PFSK-1 (cell line): ENCODE data around the gene TYK2.

Experiments
- POLR2AphosphoS5 ChIP-seq: IDR thresholded peaks from 2 replicates; pipeline ENCODE4 v1.6.1; 2012; ENCODE audit warnings: low read depth, mild to moderate bottlenecking, control low read depth, low read length, moderate library complexity
- TAF1 ChIP-seq: IDR thresholded peaks from 2 replicates; pipeline ENCODE4 v1.6.1; 2012; ENCODE audit warnings: low read length, control low read depth, borderline replicate concordance; ENCODE audit not compliant: insufficient read depth
- TF ChIP-seq, protein P1 (sequence below), 2 experiments: IDR thresholded peaks; 2 replicates each; pipeline versions ENCODE4 v1.6.1 to v1.8.0; 2011 to 2012; ENCODE audit warnings: low read depth in 2 of 2, low read length in 2 of 2, control low read depth in 1 of 2, inconsistent platforms in 1 of 2, mild to moderate bottlenecking in 1 of 2, moderate library complexity in 1 of 2; ENCODE audit not compliant: insufficient read depth in 1 of 2

DNA sequence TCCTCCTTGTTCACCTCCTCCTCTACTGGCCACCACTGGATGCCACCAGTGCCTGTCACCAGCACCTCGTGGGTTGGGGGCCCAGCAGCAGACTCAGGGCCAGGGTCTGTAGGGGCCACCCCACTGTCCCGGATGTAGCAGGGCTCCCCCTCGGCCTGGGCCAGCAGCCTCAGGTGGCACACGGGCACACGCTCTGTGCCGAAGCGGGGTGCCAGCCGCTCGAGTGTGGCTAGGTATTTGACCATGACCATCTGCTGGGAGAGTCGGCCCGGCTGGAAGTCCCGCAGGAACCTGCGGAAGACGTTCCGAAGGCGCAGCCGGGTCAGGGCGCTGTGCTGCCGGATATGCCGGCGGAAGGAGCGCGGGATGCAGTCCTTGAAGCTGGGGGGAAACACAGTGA, 14.9 kb downstream of the TYK2 start:
- TF ChIP-seq POLR2AphosphoS5, result no peak
- TF ChIP-seq, protein P1, sequence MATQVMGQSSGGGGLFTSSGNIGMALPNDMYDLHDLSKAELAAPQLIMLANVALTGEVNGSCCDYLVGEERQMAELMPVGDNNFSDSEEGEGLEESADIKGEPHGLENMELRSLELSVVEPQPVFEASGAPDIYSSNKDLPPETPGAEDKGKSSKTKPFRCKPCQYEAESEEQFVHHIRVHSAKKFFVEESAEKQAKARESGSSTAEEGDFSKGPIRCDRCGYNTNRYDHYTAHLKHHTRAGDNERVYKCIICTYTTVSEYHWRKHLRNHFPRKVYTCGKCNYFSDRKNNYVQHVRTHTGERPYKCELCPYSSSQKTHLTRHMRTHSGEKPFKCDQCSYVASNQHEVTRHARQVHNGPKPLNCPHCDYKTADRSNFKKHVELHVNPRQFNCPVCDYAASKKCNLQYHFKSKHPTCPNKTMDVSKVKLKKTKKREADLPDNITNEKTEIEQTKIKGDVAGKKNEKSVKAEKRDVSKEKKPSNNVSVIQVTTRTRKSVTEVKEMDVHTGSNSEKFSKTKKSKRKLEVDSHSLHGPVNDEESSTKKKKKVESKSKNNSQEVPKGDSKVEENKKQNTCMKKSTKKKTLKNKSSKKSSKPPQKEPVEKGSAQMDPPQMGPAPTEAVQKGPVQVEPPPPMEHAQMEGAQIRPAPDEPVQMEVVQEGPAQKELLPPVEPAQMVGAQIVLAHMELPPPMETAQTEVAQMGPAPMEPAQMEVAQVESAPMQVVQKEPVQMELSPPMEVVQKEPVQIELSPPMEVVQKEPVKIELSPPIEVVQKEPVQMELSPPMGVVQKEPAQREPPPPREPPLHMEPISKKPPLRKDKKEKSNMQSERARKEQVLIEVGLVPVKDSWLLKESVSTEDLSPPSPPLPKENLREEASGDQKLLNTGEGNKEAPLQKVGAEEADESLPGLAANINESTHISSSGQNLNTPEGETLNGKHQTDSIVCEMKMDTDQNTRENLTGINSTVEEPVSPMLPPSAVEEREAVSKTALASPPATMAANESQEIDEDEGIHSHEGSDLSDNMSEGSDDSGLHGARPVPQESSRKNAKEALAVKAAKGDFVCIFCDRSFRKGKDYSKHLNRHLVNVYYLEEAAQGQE (IDR thresholded peaks at IDR 0.05; ENCODE audit: insufficient read depth in 1 of 2, low read depth in 2 of 2, low read length in 2 of 2), result no peak
- no peak for TF ChIP-seq TAF1
